ENCODE data around the gene USP32.

- TF ChIP-seq CTCF (IDR thresholded peaks at IDR 0.05; ENCODE audit: low read depth, low read length) (no peak), MAX (IDR thresholded peaks at IDR 0.05; ENCODE audit: low read depth, low read length) (no peak), POLR2A (IDR thresholded peaks at IDR 0.05; ENCODE audit: extremely low read depth, insufficient read length) (no peak), MYC (IDR thresholded peaks at IDR 0.05; ENCODE audit: low read depth, low read length) (no peak)
These were observed 36.0 kb downstream of the USP32 start for GRCh38 chr17:60355663-60356594.
